H1 (cell line): Measurements from ENCODE around the gene KIAA1755. TPM values are rescaled to one million over a fixed set of nuclear protein-coding genes. Genes with fewer than 3 reads are reported as not detected.

ENCODE experiments used
- ATF2 ChIP-seq: IDR thresholded peaks from 2 replicates; pipeline ENCODE4 v1.6.1; 2012; ENCODE audit warnings: low read length, inconsistent platforms
- BCL11A ChIP-seq, 2 experiments: IDR thresholded peaks; one replicate each; pipeline ENCODE4 v1.6.1; 2011; ENCODE audit warnings: low read depth in 2 of 2, low read length in 2 of 2, mild to moderate bottlenecking in 2 of 2
- polyA plus RNA-seq, 7 experiments: library from polyadenylated mRNA; depleted of rRNA in 3 of 7; stranded (reverse) in 5 of 7; unstranded in 2 of 7; fragments of >200 nt in 5 of 7; fragments of 200-250 nt in 2 of 7; gene quantifications; 1 replicate in 5 of 7; 2 replicates in 1 of 7; 4 replicates in 1 of 7; pipeline versions ENCODE4 v1.2.1 to v1.2.3, GENCODE V29; 2011 to 2013; ENCODE audit warnings: missing spikeins in 2 of 7, mixed read lengths in 2 of 7
- total RNA-seq: library from RNA; stranded (reverse); fragmentation: NEBNext Ultra II Directional; extraction: Animal tissue kit (Norgen Biotek cat#: 25700); gene quantifications from 2 replicates; pipeline ENCODE4 v1.2.1, GENCODE V29; 2021

Gene KIAA1755
- total and polyA plus RNA-seq, 2 of the 8 experiments (the other 6 are each of a cell fraction or from before 2014, with no cell fraction given) = 0.23 TPM; not detected in 1

- TF ChIP-seq BCL11A (IDR thresholded peaks at IDR 0.05; ENCODE audit: low read depth in 2 of 2, low read length in 2 of 2) (no peak), ATF2 (no peak)
Measured at GRCh38 chr20:38177201-38177600, 83.3 kb downstream of the KIAA1755 start (continued).
